CD4-positive, alpha-beta T cell treated with Interleukin-1 beta for 1 hour (primary cell): Measurements from ENCODE around the gene MRPS35.
A peak's percentile ranks its signal among the peaks of the same experiment; 100 is the strongest.
"Not testable (repeated sequence)": the region's sequence is repeated elsewhere in the genome, so short reads cannot be mapped to it uniquely, and the experiment has no call there.

Source experiments
- DNase-seq, 2 donors: peaks; one replicate each; pipeline ENCODE4 v3.0.0-alpha.2; 2020 to 2022

MRPS35 gene

GRCh38 chr12:27709212-27709931, 1.3 kb upstream of the MRPS35 start:
- no peak for DNase-seq

- DNase-seq: peak in 1 of 2 donors; percentile 31
Observed at GRCh38 chr12:27709932-27710591, 570 bp upstream of the MRPS35 start.

GRCh38 chr12:27711317-27711682, 668 bp downstream of the MRPS35 start:
- DNase-seq: no peak

- DNase-seq: no peak
Observed at GRCh38 chr12:27711967-27712366, 1.3 kb downstream of the MRPS35 start.

GRCh38 chr12:27723212-27723611, 12.6 kb downstream of the MRPS35 start:
- DNase-seq: no peak

GRCh38 chr12:27730097-27730588, 19.5 kb downstream of the MRPS35 start:
- no peak for DNase-seq

GRCh38 chr12:27732281-27732680, 21.6 kb downstream of the MRPS35 start:
- no peak for DNase-seq

GRCh38 chr12:27733052-27733656, 22.5 kb downstream of the MRPS35 start:
- DNase-seq: peak; percentile 20 to 41

- DNase-seq: no peak
Observed at GRCh38 chr12:27733791-27734190, 23.2 kb downstream of the MRPS35 start.

- DNase-seq: not testable (repeated sequence)
Observed at GRCh38 chr12:27734321-27734720, 23.7 kb downstream of the MRPS35 start.

GRCh38 chr12:27743601-27744000, 33.0 kb downstream of the MRPS35 start:
- no peak for DNase-seq

- not testable (repeated sequence) for DNase-seq
Observed at GRCh38 chr12:27745734-27746133, 35.1 kb downstream of the MRPS35 start.

GRCh38 chr12:27747111-27747820, 36.6 kb downstream of the MRPS35 start:
- no peak for DNase-seq

- no peak for DNase-seq
Observed at GRCh38 chr12:27751386-27752047, 40.9 kb downstream of the MRPS35 start.

- no peak for DNase-seq
Observed at GRCh38 chr12:27754795-27755194, 44.2 kb downstream of the MRPS35 start.

GRCh38 chr12:27756670-27757195, 46.1 kb downstream of the MRPS35 start:
- DNase-seq: no peak

- DNase-seq: no peak
Observed at GRCh38 chr12:27762757-27763156, 52.1 kb downstream of the MRPS35 start.

- DNase-seq: no peak
Observed at GRCh38 chr12:27766587-27766986, 56.0 kb downstream of the MRPS35 start.

- DNase-seq: no peak
Observed at GRCh38 chr12:27769142-27769673, 58.6 kb downstream of the MRPS35 start.

- no peak for DNase-seq
Observed at GRCh38 chr12:27771481-27772327, 61.1 kb downstream of the MRPS35 start.
